Liver (tissue), 9 donors: ENCODE results near the gene TEX51. TPM values are rescaled to one million over a fixed set of nuclear protein-coding genes. Genes with fewer than 3 reads are reported as not detected.

ENCODE experiments used
- DNase-seq: peaks from one replicate; pipeline ENCODE4 v3.0.0-alpha.2; 2017; ENCODE audit warnings: low spot score
- H3K27ac ChIP-seq, 2 donors: one replicate each; pipeline ENCODE4 v1.7.0; 2013; ENCODE audit warnings: inconsistent platforms in 2 of 2, low read length in 2 of 2, control low read depth in 1 of 2, low read depth in 1 of 2, mild to moderate bottlenecking in 1 of 2
- H3K27me3 ChIP-seq, 4 donors: one replicate each; pipeline versions ENCODE4 v1.6.1 to v1.7.0; 2013; ENCODE audit warnings: low read length in 3 of 4, inconsistent platforms in 1 of 4, mild to moderate bottlenecking in 1 of 4, moderate library complexity in 1 of 4; ENCODE audit not compliant: control insufficient read depth in 4 of 4, insufficient read depth in 4 of 4
- H3K36me3 ChIP-seq, 4 donors: one replicate each; pipeline versions ENCODE4 v1.6.1 to v1.7.0; 2013; ENCODE audit warnings: low read length in 3 of 4, mild to moderate bottlenecking in 3 of 4, low read depth in 1 of 4, moderate library complexity in 1 of 4; ENCODE audit not compliant: control insufficient read depth in 4 of 4, insufficient read depth in 3 of 4
- H3K4me1 ChIP-seq, 4 donors: one replicate each; pipeline versions ENCODE4 v1.6.1 to v1.7.0; 2013; ENCODE audit warnings: low read length in 3 of 4, mild to moderate bottlenecking in 3 of 4, moderate library complexity in 1 of 4; ENCODE audit not compliant: control insufficient read depth in 4 of 4, insufficient read depth in 4 of 4
- H3K4me3 ChIP-seq, 3 donors: one replicate each; pipeline versions ENCODE4 v1.6.1 to v1.7.0; 2013; ENCODE audit warnings: low read length in 3 of 3, control low read depth in 1 of 3, low read depth in 1 of 3, mild to moderate bottlenecking in 1 of 3
- H3K9ac ChIP-seq, 2 donors: one replicate each; pipeline ENCODE4 v1.7.0; 2013; ENCODE audit warnings: low read length in 2 of 2, mild to moderate bottlenecking in 2 of 2, moderate library complexity in 2 of 2, control low read depth in 1 of 2, low read depth in 1 of 2
- H3K9me3 ChIP-seq, 4 donors: one replicate each; pipeline versions ENCODE4 v1.6.1 to v1.7.0; 2013; ENCODE audit warnings: low read length in 3 of 4; ENCODE audit not compliant: control insufficient read depth in 4 of 4
- ATF3 ChIP-seq: IDR thresholded peaks from 2 replicates; pipeline ENCODE4 v1.6.1; 2016; ENCODE audit warnings: antibody characterized with exemption
- EGR1 ChIP-seq, 2 donors: IDR thresholded peaks; 2 replicates each; pipeline ENCODE4 v1.6.1; 2016 to 2018; ENCODE audit warnings: antibody characterized with exemption in 2 of 2, low read depth in 2 of 2
- FOXA1 ChIP-seq: IDR thresholded peaks from 2 replicates; pipeline ENCODE4 v1.6.1; 2016; ENCODE audit warnings: antibody characterized with exemption
- FOXA2 ChIP-seq: IDR thresholded peaks from 2 replicates; pipeline ENCODE4 v1.6.1; 2016; ENCODE audit warnings: antibody characterized with exemption
- HNF4G ChIP-seq: IDR thresholded peaks from 2 replicates; pipeline ENCODE4 v1.6.1; 2016; ENCODE audit warnings: antibody characterized with exemption
- JUND ChIP-seq, 2 donors: IDR thresholded peaks; 2 replicates each; pipeline ENCODE4 v1.6.1; 2016; ENCODE audit warnings: antibody characterized with exemption in 2 of 2
- RAD21 ChIP-seq, 2 donors: IDR thresholded peaks; 2 replicates each; pipeline ENCODE4 v1.6.1; 2016; ENCODE audit warnings: antibody characterized with exemption in 2 of 2, mild to moderate bottlenecking in 2 of 2
- REST ChIP-seq: IDR thresholded peaks from 2 replicates; pipeline ENCODE4 v1.6.1; 2016; ENCODE audit warnings: antibody characterized with exemption, mild to moderate bottlenecking
- RXRA ChIP-seq, 2 donors: IDR thresholded peaks; 2 replicates each; pipeline ENCODE4 v1.6.1; 2017 to 2018; ENCODE audit warnings: antibody characterized with exemption in 2 of 2, mild to moderate bottlenecking in 1 of 2
- SP1 ChIP-seq: IDR thresholded peaks from 2 replicates; pipeline ENCODE4 v1.6.1; 2018; ENCODE audit warnings: antibody characterized with exemption, mild to moderate bottlenecking
- TAF1 ChIP-seq: conservative IDR thresholded peaks from 2 replicates; pipeline ENCODE4 v1.6.1; 2016; ENCODE audit warnings: antibody characterized with exemption, mild to moderate bottlenecking
- YY1 ChIP-seq: IDR thresholded peaks from 2 replicates; pipeline ENCODE4 v1.6.1; 2016; ENCODE audit warnings: antibody characterized with exemption, mild to moderate bottlenecking
- ZBTB33 ChIP-seq: IDR thresholded peaks from 2 replicates; pipeline ENCODE4 v1.6.1; 2016; ENCODE audit warnings: antibody characterized with exemption
- WGBS: extraction: QIAGEN DNeasy Blood & Tissue Kit; methylation state at CpG from one replicate; pipeline ENCODE4 v1.1.7; 2013; 5-methylcytosine and 5-hydroxymethylcytosine counted together
- polyA plus RNA-seq, 2 donors: library from polyadenylated mRNA; stranded (reverse) in 1 of 2; unstranded in 1 of 2; fragments of 200-250 nt in 1 of 2; fragments of >200 nt in 1 of 2; fragmentation: Nextera tagmentation in 1 of 2; extraction: Ambion mirVana in 1 of 2; gene quantifications; one replicate each; pipeline versions ENCODE4 v1.2.1 to v1.2.3, GENCODE V29; 2013 to 2015
- total RNA-seq, 2 donors: library from RNA; depleted of rRNA; stranded (reverse); fragments of >200 nt; gene quantifications; one replicate each; pipeline ENCODE4 v1.2.3, GENCODE V29; 2014
- TF ChIP-seq, protein P1 (sequence below): IDR thresholded peaks from 2 replicates; pipeline ENCODE4 v1.6.1; 2016; ENCODE audit warnings: antibody characterized with exemption
- TF ChIP-seq, protein P2 (sequence below): fragments of 150-350 bp; IDR thresholded peaks from 2 replicates; pipeline ENCODE4 v1.5.1; 2017; ENCODE audit warnings: improper control_type of control experiment, low read depth, low read length; ENCODE audit not compliant: missing input control
- donor health status: healthy.
- donor health status: healthy.
- donor health status: healthy.
- donor health status: healthy.
- donor health status: healthy.

The TEX51 gene
- total and polyA plus RNA-seq, 4 donors = not detected

GRCh38 chr2:126946318-126947102 is 47.8 kb downstream of the TEX51 start:
- DNase-seq = no peak
- no peaks in the 10 kb centered on the region for H3K4me1 ChIP-seq
- no peak overlapping the region for H3K27ac ChIP-seq

DNA sequence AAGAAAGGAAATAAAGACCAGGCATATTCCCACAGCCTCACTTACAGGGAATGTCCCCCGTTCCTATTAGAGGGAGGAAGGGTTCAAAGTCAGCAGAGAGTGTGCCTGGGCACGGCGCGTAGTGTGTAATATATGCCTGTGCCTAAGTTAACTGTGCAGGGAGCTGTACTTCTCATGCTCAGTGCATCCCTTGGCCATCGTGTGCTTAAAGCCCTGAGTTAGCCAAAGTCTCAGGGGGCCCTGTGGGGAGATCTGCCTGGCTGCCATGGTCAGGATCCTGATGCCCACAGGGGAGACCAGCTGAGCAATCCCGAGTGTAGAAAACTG is 48.4 kb downstream of the TEX51 start:
- Histone ChIP-seq H3K36me3 (no peaks in the 10 kb centered on the region), H3K4me1 (no peaks in the 10 kb centered on the region), H3K9me3 (no peaks in the 10 kb centered on the region), H3K27me3 (no peaks in the 10 kb centered on the region), H3K9ac (no peak overlapping the region), H3K27ac (no peak overlapping the region), H3K4me3 (no peak overlapping the region)
- WGBS = 89% methylated on average over 6 of the region's 6 CpGs
- DNase-seq = no peak
- TF ChIP-seq JUND (IDR thresholded peaks at IDR 0.05) (no peak), RAD21 (IDR thresholded peaks at IDR 0.05) (no peak), REST (no peak)

More at GRCh38 chr2:126946318-126947102, 47.8 kb downstream of the TEX51 start:
- TF ChIP-seq EGR1 (IDR thresholded peaks at IDR 0.05; ENCODE audit: low read depth in 2 of 2) (no peak), ATF3 (no peak), SP1 (no peak), FOXA2 (no peak), TAF1 (no peak), YY1 (no peak), HNF4G (no peak), FOXA1 (no peak)
- Histone ChIP-seq H3K27me3 (no peaks in the 10 kb centered on the region), H3K9ac (no peak overlapping the region), H3K4me3 (no peak overlapping the region), H3K9me3 (no peaks in the 10 kb centered on the region), H3K36me3 (no peaks in the 10 kb centered on the region)
- 87% methylated on average over 7 of the region's 7 CpGs for WGBS

DNA sequence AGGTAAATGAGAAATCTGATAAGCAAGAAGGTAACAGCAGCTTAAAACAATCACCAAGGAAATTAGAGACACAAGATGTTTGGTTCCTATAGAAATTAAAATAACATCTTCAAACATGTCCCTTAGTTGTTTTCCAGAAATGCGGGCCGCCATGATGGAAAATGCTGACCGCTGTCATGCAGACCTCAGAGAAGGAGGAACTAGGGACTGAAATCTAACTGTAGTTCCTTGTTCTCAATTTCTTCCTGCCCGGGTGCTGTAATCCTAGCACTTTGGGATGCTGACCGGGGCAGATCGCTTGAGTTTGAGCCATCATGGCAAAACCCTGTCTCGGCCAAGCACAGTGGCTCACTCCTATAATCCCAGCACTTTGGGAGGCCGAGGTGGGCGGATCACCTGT is 51.1 kb downstream of the TEX51 start:
- Histone ChIP-seq H3K9ac (no peak overlapping the region), H3K4me3 (no peak overlapping the region), H3K9me3 (no peaks in the 10 kb centered on the region), H3K4me1 (no peaks in the 10 kb centered on the region), H3K27ac (no peak overlapping the region), H3K27me3 (no peaks in the 10 kb centered on the region), H3K36me3 (no peaks in the 10 kb centered on the region)
- no peak for DNase-seq
- 83% methylated on average over 9 of the region's 9 CpGs for WGBS
- TF ChIP-seq RXRA (IDR thresholded peaks at IDR 0.05) (no peak), HNF4G (no peak), EGR1 (IDR thresholded peaks at IDR 0.05; ENCODE audit: low read depth in 2 of 2) (no peak), JUND (IDR thresholded peaks at IDR 0.05) (no peak), REST (no peak), ZBTB33 (no peak), RAD21 (IDR thresholded peaks at IDR 0.05) (no peak), ATF3 (no peak), FOXA1 (no peak)
- TF ChIP-seq, protein P1, sequence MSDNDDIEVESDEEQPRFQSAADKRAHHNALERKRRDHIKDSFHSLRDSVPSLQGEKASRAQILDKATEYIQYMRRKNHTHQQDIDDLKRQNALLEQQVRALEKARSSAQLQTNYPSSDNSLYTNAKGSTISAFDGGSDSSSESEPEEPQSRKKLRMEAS = no peak
- TF ChIP-seq, protein P2, sequence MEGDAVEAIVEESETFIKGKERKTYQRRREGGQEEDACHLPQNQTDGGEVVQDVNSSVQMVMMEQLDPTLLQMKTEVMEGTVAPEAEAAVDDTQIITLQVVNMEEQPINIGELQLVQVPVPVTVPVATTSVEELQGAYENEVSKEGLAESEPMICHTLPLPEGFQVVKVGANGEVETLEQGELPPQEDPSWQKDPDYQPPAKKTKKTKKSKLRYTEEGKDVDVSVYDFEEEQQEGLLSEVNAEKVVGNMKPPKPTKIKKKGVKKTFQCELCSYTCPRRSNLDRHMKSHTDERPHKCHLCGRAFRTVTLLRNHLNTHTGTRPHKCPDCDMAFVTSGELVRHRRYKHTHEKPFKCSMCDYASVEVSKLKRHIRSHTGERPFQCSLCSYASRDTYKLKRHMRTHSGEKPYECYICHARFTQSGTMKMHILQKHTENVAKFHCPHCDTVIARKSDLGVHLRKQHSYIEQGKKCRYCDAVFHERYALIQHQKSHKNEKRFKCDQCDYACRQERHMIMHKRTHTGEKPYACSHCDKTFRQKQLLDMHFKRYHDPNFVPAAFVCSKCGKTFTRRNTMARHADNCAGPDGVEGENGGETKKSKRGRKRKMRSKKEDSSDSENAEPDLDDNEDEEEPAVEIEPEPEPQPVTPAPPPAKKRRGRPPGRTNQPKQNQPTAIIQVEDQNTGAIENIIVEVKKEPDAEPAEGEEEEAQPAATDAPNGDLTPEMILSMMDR = no peak
